DMS114 treated with DMSO at 0.1 percent for 48 hours (cell line): ENCODE data around the gene NOM1.

Experiments used
- DNase-seq: peaks from one replicate; lab custom pipeline; 2025; ENCODE audit not compliant: unreplicated experiment; lab: John Stamatoyannopoulos, UW

NOM1 gene

GRCh38 chr7:157014635-157015555 lies 65.4 kb downstream of the NOM1 start:
- DNase-seq = no peak

- no peak for DNase-seq
Observed at GRCh38 chr7:157016024-157016351, 66.5 kb downstream of the NOM1 start.

GRCh38 chr7:157016352-157017041 lies 67.0 kb downstream of the NOM1 start:
- no peak for DNase-seq

DNA sequence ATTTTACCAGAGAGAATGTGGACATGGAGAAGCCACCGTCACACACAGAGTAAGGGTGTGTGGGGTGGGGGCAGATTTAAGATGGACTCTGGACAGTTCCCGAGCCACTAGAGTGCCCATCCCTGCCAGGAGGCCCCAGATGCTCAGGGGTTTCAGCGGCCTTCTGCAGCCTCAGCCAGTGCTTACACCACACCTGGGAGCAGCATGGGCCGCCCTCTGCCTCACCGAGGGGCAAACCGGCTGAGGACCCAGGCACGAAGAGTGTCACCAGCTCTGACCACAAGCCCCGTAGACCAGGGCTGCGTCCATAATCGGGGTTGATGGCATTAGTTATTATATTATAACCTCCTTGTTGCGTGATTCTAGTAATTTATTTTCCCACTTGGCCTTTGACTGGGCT lies 67.6 kb downstream of the NOM1 start:
- no peak for DNase-seq

GRCh38 chr7:157017603-157018327 lies 68.3 kb downstream of the NOM1 start:
- DNase-seq = no peak

DNA sequence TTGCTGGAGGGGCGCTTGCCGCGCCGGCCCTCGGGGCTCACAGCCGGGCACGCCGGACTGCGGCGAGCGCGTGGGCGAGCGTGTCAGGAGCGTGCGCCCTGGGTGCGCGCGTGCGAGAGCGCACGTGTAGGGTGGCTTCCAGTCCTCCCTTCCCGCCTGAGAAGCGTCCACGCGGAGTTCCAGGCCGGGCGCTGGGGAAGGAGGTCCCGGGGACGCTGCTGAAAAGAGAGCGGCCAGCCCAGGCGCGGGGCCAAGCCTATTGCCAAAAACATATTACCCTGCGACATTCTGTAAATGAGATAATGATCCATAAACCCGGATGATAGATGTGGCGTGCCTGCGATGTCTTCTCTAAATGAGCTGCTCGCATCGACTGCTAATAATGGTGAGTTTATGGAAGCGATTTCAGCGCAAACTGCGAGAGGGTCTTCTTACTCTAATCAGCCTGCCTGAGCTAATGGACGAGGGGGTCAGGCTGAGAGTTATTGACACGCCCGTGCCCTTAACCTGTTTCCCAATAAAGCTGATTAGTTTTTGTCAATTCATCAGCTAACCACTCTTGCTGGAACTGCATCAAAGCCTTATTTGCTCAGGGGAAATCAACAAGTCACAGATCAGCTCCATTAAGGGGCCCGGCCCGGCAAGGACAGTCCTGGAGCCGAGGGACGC lies 69.0 kb downstream of the NOM1 start:
- no peak for DNase-seq

DNA sequence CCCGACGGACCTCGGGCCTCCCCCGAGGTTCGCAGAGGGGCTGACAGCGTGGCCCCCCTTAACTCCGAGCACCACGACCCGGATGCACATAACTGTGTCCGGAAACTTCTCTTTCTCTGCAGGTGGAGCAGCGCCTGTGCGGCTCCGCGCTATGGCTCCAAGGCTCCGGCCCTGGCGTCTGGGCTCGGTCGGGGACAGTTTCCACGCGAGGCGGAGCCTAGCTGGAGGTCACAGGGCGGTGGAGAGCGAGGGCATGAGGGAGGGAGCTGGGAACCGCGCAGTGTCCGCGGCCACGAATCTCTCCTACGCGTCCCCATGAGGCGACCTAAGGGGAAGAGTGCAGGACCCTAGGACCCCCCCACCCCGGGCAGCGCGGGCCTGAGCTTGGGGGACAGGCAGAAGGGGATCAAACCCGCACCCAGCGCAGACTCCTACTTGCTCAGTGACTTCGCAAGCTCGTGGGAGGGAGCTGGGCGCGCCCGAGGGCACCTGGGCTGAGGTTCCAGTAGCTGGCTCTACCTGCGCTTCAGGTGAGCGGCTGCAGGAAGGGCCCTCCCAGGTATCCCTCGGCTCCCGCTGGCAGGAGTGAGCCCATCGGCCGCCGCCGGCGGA lies 69.6 kb downstream of the NOM1 start:
- DNase-seq = no peak

DNA sequence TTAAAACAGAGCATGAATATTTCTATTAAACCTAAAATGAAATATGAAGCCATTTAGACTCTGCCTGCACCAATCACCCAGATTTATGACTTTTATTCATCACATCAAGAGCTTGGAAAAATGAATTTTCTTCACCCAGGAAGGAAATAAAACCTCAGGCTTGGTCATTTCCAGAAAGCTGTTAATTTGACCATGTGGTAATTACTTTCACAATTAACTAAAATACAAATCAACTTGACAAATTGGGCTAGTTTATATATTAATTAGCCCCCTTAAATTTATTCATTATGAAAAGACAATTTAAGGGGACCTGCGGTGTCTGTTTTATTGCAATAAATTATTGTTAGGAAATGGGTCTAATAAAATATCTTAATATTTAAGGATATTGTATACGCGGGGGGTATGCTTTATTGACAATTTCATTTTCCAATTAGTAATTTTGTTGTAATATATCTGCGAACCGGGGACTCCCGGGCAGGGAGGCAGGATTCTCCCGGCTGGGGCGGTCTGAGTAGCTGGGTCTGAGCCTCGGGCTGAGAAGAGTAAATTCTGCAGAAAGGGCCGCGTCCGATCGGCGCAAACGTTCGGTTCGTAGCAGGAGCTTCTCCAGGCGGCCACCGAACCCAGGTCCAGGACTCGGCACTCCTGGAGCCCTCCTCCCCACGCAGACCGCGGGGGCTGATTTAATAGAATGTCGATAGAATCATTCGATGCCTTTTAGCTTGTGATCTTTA lies 70.4 kb downstream of the NOM1 start:
- DNase-seq = no peak

GRCh38 chr7:157020514-157021070 lies 71.1 kb downstream of the NOM1 start:
- DNase-seq = no peak

DNA sequence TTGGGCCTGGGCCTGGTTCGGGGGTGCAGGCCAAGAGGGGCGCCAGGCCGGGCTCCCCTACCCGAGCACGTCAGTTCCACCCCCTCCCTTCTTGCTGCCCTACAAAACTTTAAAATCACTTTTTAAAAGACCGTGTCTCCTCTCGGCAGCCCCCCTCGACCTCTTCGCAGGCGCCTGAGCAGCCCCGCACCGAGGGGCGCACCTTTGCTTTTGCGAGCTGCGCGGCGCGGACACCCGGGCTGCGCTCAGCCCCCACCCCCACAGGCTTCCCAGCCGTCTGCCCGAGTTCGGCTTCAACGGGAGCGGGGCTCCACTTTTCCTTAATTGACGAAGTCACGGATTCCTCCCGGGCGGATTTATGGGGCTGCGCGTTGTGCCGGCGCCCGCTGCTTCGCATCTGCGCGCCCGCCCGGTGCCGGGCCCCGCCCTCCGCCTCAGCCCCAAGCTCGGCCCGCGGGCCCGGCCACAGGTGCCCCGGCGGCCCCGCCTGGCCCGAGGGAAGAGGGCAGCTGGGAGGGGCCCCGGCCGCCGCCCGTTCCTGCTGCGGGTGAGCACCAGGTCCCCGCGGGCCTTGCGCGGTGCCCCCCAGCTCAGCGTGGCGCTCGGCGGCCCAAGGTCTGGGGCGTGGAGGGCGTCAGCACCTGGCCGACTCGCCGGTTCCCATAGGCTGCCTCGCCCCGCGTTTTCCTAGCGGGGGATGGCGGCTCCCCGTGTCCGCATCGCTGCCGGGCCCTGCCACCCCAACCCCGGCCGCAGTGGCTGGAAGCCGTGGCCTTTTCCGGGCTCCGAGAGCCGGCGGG lies 71.8 kb downstream of the NOM1 start:
- no peak for DNase-seq

DNA sequence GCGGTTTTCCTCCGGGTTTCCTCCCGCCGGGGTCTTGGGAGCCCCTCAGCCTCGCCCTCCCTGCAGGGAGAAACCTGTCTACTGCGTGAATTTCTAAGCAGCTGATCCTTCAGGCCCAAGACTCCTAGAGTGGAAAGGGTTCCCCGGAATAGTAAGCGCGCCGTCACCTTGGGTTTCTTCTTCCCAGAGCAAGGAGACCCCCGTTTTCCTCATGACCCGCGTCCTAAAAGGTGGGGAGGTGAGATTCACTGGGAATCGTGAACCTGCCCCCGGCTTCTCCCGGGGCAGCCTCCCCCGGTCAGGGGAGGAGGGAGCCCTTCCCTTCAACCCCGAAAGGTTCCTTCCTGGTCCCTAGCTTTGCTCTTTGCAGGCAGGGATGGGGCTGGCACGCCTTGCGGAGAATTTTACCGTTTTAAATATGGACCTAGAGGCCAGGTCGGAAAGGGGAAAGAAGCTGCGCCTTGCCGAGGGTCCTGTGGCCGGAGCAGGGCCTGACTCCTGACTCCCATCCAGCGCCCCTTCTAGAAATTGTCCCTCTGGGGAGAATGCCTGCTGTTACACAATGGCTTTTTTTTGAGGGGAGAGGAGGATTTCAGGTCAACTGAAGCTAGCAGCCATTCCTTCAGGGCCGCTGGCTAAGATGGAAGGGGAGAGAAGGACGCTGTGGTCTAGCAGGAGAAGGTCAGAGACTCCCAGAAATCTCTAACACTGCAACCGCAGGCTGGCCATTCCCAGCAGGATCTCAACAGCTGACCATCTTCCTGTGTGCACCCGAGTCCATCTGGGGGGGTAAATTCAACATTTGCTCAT lies 72.6 kb downstream of the NOM1 start:
- no peak for DNase-seq
